HG02852 (cell line): ENCODE data around the gene ESRRG.
"Not testable (repeated sequence)": the region's sequence is repeated elsewhere in the genome, so short reads cannot be mapped to it uniquely, and the experiment has no call there.

Experiments used
- ATAC-seq: cut with Tn5 transposase; IDR thresholded peaks from one replicate; pipeline ENCODE4 v1.9.1; 2021; ENCODE audit warnings: mild to moderate bottlenecking, moderate library complexity; ENCODE audit not compliant: unreplicated experiment

Gene ESRRG

GRCh38 chr1:216705676-216706075, 17.6 kb downstream of the ESRRG start:
- no peak for ATAC-seq

DNA sequence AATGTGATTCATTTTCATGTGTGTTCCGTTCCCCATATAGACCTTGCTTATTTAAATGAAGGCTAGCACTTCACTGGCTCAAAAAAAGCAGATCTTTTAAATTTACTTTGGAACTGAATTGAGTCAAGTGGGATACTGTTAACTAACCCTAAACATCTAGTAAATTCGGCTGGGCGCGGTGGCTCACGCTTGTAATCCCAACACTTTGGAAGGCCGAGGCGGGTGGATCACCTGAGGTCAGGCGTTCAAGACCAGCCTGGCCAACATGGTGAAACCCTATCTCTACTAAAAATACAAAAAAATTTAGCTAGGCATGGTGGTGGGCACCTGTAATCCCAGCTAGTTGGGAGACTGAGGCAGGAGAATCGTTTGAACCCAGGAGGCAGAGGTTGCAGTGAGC, 19.2 kb downstream of the ESRRG start:
- ATAC-seq, result not testable (repeated sequence)

DNA sequence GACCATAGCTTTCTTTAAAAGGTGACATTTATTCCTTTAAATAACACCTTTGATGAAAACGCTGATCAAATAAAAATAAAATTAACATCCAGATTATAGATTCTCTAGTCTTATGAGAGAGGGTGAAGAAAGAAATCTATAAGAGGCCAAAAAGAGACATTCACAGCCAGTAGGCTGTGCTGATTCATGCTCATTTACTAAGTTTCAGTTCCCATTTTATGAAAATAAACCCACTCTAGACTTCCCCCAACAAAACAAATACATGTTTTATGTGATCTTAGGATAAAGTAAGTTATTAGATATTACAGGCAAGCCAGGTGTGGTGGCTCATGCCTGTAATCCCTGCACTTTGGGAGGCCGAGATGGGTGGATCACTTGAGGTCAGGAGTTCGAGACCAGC, 21.1 kb downstream of the ESRRG start:
- ATAC-seq, result peak; percentile 81

DNA sequence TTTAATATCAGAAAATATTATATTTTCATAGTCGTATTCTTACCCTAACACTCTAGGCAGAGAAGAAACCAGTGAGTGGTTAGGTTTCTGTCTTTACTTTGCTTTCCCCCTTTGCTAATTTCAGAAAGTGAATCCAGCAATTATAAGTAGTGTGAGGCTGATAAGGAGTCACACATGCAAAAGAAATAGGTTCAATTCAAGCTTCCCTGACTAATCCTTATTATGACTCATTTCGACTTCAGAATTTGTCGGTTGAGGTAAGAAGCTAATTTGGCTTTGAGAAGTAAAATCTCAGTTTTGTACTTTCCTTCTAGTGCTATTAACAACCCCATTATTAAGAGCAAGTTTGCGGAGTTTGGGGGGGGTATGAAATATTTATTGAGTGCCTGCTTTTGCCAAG, 22.4 kb downstream of the ESRRG start:
- ATAC-seq, result peak; percentile 43

DNA sequence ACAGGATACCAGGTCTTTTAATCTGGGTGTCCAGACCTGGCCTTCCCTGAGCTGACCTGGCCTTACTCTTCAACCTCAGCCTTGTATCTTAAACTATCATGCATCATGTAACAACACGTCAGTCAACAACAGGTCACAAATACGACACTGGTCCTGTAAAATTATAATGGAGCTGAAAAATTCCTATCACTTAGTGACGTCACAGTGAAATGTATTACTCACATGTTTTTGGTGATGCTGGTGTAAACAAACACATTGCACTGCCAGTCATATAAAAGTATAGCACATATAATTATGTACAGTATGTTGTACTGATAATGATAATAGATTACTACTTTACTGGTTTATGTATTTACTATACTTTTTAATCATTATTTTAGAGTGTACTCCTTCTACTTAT, 31.5 kb downstream of the ESRRG start:
- ATAC-seq, result no peak

DNA sequence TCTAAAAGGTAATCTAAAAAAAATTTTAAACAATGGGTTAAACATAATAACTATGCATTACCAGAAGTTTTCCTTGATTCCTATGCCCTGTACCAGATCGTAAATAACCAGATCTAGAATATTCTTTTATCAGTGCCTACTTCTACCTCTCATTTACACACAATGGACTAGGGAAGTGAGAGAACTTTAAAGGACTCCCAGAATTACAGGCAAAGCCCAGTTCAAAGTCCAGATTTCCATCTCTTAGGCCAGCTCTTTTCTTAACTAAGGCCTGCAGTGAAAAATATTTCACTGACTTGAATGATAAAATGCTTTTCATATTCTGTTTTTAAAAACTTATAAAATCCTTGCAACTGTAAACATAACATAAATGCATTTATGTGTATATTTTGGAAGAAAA, 32.6 kb downstream of the ESRRG start:
- ATAC-seq, result no peak

DNA sequence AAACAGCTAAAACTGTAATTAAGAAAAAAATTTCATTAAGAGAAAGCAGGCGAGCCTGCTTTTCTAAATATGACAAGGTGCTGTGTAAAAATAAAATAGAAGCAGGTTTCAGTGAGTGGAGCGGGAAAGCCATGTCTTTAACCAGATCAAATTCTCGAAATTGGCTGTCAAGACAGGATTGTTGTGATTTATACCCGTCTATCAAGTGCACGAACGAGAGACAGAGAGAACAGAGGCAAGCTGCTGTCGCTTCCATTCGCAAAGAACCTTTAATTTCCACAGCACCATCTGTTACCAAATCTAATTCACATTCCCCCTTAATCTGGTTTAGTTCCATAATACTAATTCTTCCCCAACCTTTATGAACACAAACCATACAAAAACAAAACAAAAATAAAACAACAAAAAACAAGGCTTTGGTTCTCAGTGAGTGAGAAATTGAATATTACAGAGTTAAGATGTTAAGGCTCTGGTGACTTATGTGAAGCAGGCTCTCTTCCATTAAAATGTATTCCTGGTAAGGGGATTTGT, 35.0 kb downstream of the ESRRG start:
- no peak for ATAC-seq

DNA sequence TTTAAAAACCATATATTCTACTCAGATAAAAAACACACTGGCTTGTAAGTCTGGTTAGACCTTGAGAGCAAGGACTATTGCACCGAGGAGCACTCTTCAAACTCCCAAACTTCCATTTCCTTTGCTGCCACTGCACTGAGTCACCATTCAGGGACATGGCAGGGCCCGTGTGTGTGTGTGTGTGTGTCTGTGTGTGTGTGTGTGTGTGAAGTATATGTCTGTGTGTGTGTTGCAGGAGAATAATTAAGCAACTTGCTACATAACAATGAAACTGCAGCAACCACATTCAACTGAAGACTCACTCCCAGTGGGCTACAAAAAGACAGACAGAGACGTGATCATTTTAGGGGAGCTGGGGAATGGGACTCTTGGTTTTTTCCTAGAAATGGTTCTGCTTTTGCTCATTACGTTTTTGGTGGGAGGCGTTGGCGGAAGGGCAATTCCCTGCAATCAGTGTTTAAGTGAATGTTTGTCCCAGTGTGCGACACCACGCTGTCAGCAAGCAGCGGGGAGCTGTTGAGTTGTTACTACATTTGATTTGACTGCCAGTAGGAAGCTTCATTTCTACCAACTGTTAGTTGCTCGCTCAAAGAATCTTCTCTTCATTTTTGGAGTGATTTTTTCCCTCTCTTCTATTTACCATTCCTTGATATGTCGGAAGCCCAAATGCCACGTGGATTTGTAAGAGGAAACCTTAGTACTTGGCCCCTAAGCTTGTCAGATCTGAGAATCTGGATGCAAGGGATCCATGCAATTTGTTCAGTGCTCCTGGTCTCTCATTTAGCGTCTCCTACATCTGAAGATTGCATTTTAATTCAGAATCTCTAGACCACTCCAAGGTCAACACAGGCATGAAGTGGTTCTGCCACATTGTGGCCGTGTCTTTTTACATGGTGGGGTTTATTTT, 36.1 kb downstream of the ESRRG start:
- ATAC-seq, result no peak

- no peak for ATAC-seq
These were observed 40.5 kb downstream of the ESRRG start for GRCh38 chr1:216682752-216683151.

GRCh38 chr1:216679108-216679507, 44.1 kb downstream of the ESRRG start:
- no peak for ATAC-seq

GRCh38 chr1:216670118-216670883, 52.9 kb downstream of the ESRRG start:
- no peak for ATAC-seq

- no peak for ATAC-seq
These were observed 56.8 kb downstream of the ESRRG start for GRCh38 chr1:216666441-216666840.

DNA sequence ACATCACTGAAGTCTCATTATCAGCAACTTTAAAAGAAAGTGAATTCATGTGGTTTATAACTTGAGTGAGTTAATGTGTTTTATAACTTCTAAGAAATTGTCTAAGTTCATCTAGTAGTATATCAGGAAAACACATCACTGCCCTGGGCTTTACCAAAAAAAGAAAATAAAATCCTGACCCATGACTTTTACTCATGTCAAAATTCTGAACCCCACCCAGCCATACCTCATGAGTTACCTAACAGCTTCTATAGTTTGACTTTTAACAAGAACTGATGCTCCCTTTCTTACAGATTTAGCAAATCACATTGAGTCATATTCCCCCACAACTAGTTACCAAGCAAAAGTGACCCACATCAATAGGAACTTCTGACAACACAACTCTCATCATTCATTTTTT, 57.4 kb downstream of the ESRRG start:
- ATAC-seq, result no peak

DNA sequence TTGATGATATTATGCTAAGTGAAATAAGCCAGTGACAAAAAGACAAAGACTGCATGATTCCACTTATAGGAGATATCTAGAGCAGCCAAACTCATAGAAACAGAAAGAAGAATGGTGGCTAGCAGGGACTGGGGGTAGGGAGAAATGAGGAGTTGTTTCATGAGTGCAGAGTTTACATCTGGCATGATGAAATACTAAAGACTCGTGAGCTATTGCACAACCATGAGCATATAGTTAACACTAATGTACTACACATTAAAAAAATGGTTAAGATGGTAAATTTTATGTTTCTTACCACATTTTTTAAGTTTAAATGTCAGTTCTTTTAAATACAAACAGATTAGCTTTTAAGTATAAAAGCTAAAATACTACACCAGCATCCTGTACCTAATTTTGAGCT, 57.8 kb downstream of the ESRRG start:
- no peak for ATAC-seq

DNA sequence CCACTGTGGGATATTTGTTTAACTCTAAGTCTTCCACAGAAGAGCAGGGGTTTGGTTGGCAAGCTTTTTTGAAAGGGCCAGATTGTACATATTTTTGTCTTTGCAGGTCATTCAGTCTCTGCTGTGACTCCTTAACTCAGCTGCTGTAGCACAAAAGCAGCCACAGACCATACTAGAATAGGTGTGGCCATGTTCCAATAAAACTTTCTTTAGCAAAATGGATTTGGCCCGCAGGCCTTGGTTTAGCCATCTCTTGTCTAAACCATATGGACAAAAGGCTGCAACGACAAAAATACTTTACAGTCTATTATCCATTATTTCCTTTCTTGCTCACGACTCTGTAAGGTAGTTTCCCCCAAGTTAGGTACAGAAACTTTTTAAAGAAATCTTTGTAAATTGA, 60.5 kb downstream of the ESRRG start:
- no peak for ATAC-seq

- no peak for ATAC-seq
These were observed 62.7 kb downstream of the ESRRG start for GRCh38 chr1:216660561-216660960.

- no peak for ATAC-seq
These were observed 70.2 kb downstream of the ESRRG start for GRCh38 chr1:216653001-216653400.

DNA sequence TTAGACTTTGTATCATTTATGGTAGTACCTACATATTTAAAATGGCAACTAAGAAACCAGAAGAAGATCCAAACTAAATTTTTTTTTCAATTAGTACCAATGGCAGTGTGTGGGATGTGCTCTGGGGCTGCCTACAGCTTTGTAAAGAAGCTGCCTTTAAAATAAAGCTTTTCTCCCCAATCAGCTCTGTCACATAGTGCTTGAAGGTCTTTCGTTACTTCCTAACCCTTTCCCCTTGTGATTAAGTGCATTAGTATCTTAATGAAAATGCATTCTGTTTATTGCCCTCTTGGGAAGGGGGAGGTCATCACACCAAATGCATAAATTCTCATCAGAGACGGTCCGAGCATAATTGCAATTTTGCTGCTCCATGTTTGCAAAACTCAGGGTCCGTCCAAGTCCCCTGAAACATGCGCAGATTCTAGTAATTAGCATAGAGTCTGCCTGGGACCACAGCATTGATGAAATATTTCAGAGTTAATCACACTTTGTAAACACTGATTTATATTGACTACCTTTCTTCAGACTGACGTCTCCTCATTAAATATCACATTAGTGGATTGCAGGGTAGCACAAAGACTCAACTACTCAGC, 71.3 kb downstream of the ESRRG start:
- ATAC-seq, result no peak

GRCh38 chr1:216643176-216643575, 80.1 kb downstream of the ESRRG start:
- no peak for ATAC-seq

DNA sequence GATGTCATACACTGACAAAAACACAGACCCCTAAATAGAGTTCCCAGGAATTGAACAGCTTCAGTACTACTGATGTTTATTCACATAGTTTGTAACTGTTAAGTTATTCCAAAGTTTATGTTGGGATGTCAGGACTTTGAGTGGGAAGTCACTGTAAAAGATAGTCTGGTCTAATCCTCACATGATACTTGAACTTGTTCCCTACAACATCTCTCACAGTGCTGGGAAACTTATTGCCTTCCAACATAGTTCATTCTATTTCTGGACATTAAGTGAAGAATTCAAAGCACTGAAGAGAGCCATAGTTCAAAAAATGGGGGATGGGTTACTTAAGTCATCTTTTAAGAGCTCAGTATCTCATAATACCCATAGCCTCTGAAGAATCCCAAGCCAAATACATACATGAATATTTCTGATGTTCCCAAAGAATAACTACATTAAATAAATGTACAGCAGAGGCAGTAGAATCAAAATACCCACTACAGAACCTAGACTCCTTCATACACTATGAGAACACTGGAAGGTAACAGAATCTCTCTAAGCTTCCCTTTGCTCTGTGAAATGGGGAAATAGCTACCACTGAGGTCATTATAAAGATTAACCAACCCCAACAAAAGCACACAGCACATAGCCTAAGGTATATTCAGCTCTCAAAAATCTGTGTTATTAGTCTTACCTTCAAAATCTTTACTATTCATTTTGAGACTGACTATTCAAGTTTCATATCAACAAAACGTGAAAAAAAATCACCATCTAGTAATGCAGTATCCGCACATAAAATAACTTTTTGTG, 81.4 kb downstream of the ESRRG start:
- ATAC-seq, result no peak

GRCh38 chr1:216640100-216640499, 83.1 kb downstream of the ESRRG start:
- no peak for ATAC-seq
